Stimulated activated CD8-positive, alpha-beta memory T cell treated with anti-CD3 and anti-CD28 coated beads, Interleukin-12 subunit alpha, Interleukin-12 subunit beta, amount 100 ng/mL, for 24 hours (primary cell): ENCODE measurements around the gene OSBPL10.

Source experiments
- DNase-seq: peaks from one replicate; pipeline ENCODE4 v3.0.0-alpha.2; 2020; ENCODE audit errors: extremely low read depth

The OSBPL10 gene

DNA sequence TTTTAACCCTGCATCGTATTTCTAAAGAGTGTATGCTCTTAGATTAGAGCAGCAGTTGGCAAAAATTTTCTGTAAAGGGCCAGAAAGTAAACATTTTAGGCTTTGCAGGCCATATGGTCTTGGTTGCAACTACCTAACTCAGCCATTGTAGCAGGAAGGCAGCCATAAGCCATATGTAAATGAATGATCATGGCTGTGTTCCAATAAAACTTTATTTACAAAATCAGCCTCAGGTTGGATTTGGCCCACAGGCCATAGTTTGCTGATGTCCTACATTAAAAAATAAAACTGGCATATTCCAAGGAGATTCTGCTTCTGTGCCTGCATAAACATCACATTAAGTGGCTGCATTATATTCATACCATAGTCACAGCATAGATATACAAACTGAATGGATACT lies 313.5 kb downstream of the OSBPL10 start:
- DNase-seq: no peak

GRCh38 chr3:31664031-31664430 lies 317.0 kb downstream of the OSBPL10 start:
- DNase-seq: no peak

DNA sequence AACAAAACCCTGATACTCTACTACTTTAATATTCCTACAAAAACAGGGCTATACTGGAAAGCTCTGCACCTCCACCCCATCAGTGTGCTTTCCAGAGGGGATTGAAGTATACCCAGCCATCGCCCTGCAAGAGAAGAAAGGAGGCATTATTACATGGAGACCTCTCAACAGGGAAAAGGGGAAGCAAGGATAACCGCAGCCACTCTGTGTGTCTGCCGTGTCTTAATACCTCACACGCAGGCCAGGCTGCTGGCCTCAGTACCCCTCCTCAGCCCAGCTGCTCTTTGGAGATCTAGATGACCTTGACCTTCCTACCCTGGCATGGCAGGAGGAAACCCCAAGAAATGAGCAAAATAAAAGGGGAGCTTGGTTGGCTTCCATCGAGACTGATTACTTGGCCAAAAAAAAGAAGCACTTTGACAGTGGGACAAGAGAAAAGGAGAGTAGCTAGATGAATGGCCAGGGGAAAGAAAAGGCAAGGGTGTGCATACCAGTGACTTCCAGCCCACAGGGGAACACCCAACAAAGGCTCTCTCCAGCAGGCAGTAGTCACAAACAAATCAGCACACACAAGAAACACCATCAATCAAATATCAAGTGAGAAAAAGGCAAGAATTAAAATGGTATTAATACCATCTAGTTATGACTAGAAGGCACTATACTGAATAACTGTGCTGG lies 318.9 kb downstream of the OSBPL10 start:
- DNase-seq: no peak

DNA sequence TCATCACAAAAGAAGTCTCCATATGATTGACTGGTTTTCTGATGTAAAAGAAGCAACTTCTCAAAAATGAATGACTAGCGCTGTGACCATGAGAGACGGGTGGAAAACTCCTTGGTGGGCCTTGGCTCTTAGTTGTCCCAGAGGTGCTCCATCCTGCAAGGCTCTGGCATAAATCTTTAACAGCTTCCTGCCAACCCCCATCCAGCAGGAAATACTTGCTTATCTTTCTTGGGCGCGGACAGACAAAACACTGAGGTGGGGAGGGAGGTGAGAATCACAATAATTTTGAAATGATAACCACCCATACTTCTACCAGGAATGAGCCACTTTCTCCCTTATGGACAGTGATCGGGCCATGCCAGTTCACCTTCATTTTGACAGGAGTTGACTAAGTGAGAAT lies 319.8 kb downstream of the OSBPL10 start:
- DNase-seq: no peak

- DNase-seq: no peak
Measured at GRCh38 chr3:31659246-31659645, 321.8 kb downstream of the OSBPL10 start.

GRCh38 chr3:31654998-31655397 lies 326.1 kb downstream of the OSBPL10 start:
- no peak for DNase-seq

DNA sequence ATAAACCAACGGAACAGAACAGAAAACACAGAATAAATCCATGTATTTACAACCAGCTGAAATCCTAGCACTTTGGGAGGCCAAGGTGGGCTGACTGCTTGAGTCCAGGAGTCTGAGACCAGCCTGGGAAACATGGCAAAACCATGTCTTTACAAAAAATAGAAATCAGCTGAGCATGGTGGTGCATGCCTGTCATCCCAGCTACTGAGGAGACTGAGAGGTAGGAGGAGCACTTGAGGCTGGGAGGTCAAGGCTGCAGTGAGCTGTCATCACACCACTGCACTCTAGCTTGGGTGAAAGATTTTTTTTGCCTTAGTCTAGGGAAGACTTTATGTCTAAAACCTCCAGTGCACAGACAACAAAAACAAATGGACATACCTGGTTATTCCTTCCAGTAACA lies 327.6 kb downstream of the OSBPL10 start:
- DNase-seq: no peak

DNA sequence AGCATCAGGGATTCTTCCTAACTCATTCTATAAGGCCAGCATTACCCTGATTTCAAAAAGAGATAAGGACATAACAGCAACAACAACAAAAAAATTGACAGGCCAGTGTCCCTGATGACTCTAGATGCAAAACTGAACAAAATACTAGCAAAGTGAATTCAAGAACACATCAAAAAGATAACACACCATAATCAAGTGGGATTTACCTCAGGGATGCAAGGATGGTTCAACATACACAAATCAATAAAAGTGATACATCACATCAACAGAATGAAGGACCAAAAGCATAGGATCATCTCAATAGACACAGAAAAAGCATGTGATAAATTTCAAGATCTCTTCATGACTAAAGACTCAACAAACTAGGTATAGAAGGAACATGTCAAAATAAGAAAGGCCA lies 328.8 kb downstream of the OSBPL10 start:
- DNase-seq: no peak

GRCh38 chr3:31648286-31648968 lies 332.6 kb downstream of the OSBPL10 start:
- no peak for DNase-seq

GRCh38 chr3:31645256-31645655 lies 335.8 kb downstream of the OSBPL10 start:
- no peak for DNase-seq

DNA sequence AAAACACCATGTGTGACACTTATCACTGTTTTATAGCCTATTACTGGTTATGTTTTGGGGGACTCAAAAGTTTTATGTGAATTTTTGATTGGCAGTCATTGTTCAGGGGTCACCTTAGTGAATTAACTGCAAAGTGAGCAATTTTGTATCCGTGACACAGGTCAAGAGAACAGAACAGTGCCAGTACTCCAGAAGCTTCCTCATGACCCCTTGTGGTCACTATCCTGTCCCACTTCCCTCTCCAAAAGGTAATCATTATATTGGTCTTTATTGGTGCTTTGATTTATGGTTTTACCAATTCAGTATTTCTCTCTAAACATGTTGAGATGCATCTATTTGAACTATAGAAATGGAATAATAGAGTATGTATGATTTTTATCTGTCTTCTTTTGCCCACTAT lies 341.2 kb downstream of the OSBPL10 start:
- no peak for DNase-seq

DNA sequence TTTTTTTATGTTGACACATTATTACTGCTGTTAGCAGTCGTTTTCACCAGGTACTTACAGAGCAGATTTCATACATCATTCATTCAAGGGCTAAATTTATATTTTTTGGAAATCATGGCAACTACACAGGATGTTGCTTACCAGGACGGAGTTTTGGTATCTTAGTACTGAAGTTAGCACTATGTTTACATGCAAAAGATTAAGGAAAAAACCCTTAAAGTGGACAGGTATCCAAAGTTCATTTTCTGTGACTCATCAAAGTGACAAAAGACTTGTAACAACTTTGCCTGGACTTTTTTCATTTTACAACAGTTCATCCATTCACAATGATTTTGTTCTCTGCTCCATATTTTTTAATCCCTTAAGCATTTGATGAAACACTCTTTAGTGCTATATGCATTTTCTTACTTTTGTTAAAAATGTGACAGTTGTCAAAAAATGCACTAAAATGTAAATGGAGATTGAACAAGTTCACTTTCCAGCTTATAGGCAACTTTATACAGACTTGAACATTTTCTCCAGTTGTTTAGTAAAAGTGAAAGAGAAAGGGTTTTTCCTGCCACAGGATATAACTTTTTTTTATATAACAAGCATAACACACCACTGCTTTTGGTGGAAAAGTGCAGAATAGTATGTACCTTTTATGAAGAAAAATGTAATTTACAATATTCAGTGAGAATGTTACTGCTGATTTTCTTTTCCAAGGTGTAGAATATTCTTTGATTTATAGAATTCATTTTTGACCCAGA lies 344.2 kb downstream of the OSBPL10 start:
- DNase-seq: no peak

DNA sequence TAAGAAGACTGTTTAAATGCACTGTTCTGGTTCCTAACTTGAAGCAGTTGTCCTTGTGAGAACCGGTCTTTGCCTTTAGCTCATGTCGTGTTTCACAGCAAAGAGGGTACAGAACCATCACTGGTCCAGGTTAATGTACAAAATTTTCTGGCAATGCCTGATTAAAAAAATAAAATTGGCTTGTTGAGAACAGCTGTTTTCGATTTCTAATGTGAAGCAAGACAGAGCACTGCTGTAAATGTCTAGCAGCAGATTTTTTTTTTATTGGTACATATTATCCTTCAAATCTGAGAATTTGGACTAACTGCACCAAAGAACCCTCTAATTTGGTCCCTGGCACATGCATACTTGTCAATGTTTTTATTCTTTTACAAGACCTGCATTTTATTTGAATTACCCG lies 345.0 kb downstream of the OSBPL10 start:
- no peak for DNase-seq

- DNase-seq: no peak
Measured at GRCh38 chr3:31635545-31635944, 345.5 kb downstream of the OSBPL10 start.

GRCh38 chr3:31634476-31634875 lies 346.6 kb downstream of the OSBPL10 start:
- no peak for DNase-seq

DNA sequence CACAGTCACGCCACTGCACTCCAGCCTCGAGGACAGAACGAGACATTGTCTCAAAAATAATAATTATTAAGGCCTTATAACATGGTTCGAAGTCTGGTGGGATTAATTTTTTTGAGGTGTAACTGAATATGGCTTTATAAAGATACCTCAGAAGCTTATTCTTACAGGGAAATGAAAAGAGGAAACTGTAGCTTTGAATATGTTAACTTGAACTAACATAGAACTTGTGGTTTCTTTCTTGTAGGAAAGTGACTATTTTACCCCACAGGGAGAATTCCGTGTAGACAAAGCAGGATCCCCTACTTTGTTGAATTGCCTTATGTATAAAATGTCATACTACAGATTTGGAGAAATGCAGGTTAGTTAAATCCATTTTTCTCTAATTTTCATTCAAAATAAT lies 352.0 kb downstream of the OSBPL10 start:
- no peak for DNase-seq

DNA sequence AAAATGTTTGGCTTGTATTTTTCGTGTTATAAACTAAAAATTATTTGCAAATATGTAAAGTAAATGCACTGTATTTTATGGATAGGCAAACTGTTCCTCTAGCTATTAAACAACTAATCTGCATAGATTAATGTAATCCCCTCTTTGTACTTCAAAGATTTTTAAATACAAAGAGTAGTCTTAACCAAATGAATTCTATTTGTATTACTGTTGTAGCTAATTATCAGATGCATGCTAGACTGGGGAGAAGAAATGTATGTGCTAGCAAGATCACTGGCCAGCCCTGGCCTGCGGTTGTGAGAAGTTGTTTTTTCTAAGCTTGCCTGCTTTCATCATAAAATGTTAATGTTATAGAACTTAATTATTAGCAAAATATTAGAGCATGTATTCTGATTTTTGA lies 355.7 kb downstream of the OSBPL10 start:
- DNase-seq: no peak

DNA sequence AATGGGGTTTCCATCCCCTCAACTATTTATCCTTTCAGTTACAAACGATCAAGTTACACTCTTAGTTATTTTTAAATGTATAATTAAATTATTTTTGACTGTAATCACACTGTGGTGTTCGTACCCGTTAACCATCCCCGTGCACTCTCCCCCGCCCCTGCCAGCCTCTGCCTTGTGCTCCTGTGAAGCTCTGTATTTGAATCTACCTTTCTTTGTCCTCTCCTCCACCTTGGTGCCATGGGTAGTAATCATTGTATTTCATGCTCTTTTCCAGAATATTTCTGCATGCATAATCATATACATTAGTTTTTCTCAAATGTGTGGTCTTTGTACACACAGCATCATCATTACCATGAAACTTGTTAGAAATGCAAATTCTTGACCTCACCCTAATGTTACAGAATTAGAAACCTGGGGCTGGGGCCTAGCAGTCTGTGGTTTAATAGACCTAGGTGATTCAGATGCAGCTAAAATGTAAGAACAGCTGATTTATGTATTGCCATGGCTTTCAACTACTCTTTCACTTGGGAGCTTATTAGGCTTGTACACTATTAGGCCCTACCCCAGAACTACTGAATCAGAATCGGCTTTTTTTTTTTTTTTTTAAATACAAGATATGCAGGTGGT lies 356.9 kb downstream of the OSBPL10 start:
- DNase-seq: no peak

GRCh38 chr3:31622636-31623288 lies 358.3 kb downstream of the OSBPL10 start:
- DNase-seq: no peak

- no peak for DNase-seq
Measured at GRCh38 chr3:31621314-31621713, 359.7 kb downstream of the OSBPL10 start.

- no peak for DNase-seq
Measured at GRCh38 chr3:31620656-31621055, 360.4 kb downstream of the OSBPL10 start.

GRCh38 chr3:31616711-31617110 lies 364.4 kb downstream of the OSBPL10 start:
- DNase-seq: no peak
